ENCODE results near the gene ROR2.

- TF ChIP-seq POLR2A (IDR thresholded peaks at IDR 0.05; ENCODE audit: low read length) (no peak), GATA1 (IDR thresholded peaks at IDR 0.05; ENCODE audit: low read depth, low read length) (no peak)
These were observed 101.9 kb downstream of the ROR2 start for GRCh38 chr9:91848146-91848545.
